ENCODE results near the gene TOP3A.
A peak's percentile ranks its signal among the peaks of the same experiment; 100 is the strongest.

The TOP3A gene

DNA sequence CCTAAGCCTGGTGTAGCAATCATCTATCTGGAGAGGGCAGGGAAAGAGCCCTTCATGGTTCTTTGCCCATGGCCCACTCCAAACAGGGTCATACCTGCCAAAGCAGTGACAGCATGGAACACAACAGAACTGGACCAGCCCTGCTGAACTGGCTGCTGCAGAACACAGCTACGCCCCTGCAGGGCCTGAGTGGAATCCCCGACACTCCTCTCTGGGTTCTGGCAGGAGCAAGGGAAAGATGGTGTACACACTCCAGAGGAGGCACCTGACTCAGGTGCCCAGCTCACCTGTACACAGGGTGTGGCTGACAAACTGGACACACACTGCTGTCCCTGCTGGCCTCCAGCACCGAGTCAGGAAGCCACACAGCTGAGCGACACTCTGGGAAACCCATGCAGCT lies 34.5 kb downstream of the TOP3A start:
- DNase-seq (ENCODE audit: low read depth), result no peak

GRCh38 chr17:18278867-18279266 lies 35.9 kb downstream of the TOP3A start:
- DNase-seq (ENCODE audit: low read depth), result no peak

DNA sequence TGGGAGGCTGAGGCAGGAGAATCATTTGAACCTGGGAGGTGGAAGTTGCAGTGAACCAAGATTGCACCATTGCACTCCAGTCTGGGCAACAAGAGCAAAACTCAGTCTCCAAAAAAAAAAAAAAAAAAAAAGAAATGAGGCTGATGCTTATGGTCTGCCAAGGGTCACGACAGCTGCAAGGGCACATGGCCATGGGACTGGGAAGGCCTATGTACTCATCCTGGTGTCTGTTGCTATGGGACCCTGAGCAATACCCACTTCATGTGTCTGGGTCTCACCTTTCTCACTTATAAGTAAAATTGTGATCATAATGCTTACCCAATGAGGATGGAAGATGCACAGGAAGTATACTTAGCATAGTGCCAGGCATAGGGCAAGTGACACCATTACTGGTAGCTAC lies 37.7 kb downstream of the TOP3A start:
- DNase-seq (ENCODE audit: low read depth), result no peak

DNA sequence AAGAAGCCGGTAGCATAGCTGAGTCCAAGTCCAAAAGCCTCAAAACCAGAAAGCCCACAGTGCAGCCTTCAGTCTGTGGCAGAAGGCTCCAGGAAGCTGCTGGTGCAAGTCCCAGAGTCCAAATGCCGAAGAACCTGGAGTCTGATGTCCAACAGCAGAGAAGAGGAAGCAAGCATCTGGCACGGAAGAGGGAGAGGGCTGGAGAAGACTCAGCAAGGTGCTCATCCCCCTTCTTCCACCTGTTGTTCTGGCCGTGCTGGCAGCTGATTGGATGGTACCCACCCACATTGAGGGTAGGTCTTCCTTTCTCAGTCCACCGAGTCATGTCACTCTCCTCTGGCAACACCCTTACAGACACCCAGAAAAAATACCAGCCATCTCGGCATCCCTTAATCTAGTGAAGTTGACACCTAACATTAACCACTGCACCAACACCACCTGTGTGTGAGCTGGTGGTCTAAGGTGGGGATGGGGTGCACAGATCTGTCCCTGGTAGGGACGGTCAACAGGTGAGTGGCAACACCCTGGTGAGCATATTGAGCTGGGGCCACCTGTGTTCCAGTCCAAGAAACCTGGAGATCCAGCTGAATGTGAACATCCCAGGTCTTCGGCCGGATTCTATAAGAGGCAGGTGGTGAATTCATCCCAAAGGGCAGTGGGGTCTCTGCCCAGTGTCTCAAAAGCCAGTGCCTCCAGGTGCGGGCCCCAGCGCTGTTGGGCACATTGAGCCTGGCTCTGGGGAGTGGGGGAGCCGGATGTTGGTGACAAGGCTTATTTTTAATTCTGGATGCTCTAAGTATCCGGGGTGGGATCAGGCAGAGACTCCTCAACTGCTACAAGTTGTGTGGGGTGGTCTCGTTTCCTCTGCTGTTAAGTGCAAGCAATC lies 44.5 kb downstream of the TOP3A start:
- no peak for DNase-seq (ENCODE audit: low read depth)

- DNase-seq (ENCODE audit: low read depth), result no peak
Observed at GRCh38 chr17:18267927-18268711, 46.7 kb downstream of the TOP3A start.

GRCh38 chr17:18267366-18267765 lies 47.4 kb downstream of the TOP3A start:
- no peak for DNase-seq (ENCODE audit: low read depth)

- DNase-seq (ENCODE audit: low read depth), result no peak
Observed at GRCh38 chr17:18263885-18264682, 50.7 kb downstream of the TOP3A start.

DNA sequence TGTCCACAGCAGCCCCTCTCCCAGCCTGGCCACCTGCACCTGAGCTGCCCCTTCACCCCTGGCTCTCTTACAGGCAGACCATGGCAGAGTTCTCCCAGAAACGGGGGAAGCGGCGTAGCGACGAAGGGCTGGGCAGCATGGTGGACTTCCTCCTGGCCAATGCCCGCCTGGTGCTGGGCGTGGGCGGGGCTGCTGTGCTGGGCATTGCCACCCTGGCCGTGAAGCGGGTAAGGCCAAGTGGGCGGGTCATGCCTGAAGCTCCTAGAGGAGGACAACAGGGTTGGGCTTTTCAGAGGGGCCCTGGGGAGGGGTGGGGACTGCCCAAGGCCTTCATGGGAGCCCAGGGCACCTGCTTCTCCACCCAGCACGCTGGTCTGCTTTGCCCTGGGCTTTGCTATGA lies 52.2 kb downstream of the TOP3A start:
- DNase-seq (ENCODE audit: low read depth), result no peak

DNA sequence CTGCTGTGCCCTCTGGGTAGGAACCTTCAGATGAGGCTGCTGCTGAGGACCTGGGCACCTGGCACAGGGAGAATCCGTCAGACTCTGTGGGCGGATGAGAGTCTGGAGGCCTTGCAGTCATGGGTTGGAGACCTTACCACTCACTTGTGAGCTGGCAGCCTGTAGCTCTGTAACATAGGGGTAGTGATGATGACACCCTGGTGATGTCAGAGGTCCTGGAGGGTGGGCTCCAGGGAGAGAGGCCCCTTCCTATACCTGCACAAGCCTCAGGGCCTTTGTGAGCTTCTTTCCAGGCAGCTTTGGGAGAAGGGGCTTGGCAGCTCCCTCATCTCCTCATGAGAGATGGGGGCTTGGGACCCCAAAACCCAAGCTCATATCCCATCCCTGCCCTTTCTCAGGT lies 52.7 kb downstream of the TOP3A start:
- no peak for DNase-seq (ENCODE audit: low read depth)

DNA sequence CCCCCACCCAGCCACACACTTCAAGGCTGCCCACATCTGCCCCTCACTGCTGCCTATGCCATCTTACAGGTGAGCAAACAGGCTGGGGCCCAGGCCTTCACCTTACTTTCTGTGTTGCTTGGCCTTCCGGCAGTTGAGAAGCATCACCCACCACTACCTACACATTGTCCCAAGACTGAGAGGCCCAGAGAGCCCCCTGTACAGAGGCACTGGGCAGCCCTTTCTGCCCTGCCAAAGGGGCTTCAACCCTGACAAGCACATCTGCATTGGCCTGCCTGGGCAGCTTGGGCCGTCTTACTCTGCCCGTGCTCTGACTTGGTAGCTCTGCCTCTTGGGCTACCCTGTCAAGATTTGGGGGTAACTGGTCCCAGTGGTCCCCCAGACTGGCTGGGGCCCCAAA lies 53.1 kb downstream of the TOP3A start:
- no peak for DNase-seq (ENCODE audit: low read depth)

- no peak for DNase-seq (ENCODE audit: low read depth)
Observed at GRCh38 chr17:18261146-18261515, 53.7 kb downstream of the TOP3A start.

DNA sequence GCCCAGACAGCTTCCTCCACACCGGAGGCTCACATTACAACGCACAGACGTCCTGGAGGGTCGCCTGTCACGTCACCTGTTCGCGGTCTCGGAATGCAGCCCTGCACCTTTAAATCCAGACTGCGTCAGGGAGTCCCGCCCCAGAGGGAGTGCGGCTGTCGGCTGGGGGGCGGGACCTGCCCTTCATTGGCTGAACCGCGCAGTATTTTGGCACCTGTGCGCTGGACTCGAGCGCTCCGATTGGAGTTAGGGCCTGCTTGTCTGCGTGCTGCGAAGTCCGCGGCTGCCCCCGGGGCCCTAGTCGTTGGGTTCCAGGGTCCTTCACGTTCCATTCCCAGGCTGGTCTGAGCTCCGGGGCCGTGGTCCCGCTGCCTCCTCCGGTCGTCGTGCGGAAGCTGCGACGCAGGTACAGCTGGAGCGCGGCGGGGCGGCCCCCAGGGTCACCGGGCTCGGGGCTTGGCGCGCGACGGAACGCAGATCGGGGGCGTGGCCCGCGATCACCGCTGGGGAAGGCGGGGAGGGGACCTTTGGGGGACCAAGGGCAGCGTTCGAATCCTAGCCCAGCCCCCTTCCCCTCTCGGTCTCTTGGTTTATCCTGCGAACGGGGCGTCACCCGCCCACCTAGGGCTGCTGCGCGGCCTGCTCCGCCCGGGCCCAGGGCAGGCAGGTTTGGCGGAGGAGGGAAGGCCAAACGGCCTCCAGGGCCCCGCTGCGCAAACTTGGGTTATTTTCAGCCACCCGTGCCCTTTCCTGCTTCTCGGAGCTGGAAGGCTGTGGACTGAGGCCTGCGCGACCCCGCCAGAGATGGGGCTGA lies 54.3 kb downstream of the TOP3A start, which contains the start of gene MIEF2:
TSS of gene MIEF2 (plus strand) at position 331 of the 814 bp plus-strand sequence. CDS start 2,059 bp downstream, outside the sequence.
- peak; percentile 89 for DNase-seq (ENCODE audit: low read depth)

DNA sequence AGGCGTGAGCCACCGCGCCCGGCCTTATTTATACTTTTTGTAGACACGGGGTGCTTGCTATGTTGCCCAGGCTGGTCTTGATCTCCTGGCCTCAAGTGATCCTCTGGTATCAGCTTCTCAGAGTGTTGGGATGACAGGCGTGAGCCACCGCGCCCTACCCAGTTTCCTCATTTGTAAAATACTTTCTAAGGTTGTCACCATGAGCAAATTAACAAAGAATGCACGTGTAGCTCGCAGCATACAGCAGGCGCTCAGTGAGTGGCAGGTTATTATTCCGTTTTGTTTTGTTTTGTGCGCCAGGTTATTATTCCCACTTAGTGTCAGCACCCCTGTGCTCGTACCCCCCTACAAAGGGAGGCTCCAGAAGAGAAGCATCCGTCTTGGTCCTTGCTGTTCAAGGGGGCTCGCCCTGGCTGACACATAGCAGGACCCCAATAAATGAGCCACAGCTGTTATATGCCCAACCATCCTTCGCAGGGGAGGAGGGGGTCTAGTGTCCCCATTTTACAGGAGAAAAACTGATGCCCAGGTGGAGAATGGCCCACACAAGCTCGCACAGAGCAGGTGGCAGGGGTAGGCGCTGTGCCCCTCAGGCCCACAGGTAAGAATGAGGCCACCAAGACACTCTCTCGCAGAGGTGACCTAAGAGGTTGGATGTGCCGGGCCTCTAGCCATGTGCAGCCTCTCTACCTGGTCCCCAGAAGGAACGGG lies 55.0 kb downstream of the TOP3A start:
- no peak for DNase-seq (ENCODE audit: low read depth)

DNA sequence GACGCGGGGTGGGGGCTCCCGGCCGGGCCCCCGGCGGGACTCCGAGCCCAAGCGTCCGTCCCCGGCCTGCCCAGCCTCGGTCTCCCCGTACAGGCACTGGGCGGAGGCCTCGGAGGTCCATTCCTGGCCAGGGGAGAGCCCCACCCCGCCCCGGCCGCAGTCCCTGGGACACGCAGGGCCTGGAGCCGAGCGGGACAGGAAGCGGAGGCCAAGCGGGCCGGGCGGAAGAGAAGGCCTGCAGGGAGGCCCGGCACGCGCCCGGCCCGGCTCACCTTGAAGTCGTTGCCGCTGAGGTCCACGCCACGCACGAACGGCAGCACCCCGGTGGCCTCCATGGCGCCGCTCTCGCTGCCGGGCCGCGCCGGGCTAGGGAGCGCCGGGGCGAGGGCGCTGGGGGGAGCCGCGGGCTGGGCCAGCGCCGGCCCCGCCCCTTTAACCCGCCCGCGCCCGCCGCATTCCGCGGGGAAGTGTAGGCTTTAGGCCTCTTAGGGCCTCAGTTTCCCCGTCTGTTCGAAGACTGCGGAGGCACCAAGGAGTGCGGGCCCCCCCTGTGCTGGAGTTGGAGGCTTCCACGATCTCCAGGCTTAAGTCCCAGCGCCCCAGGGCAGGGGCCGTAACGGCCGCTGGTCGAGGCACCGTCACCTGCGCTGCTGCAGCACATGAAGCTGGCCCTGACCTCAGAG lies 56.3 kb downstream of the TOP3A start, which contains the start of gene FLII:
TSS of gene FLII (minus strand) at position 383 of the 683 bp plus-strand sequence. CDS start at position 335, 48 bp downstream.
- peak; percentile 50 for DNase-seq (ENCODE audit: low read depth)

- peak; percentile 32 for DNase-seq (ENCODE audit: low read depth)
Observed at GRCh38 chr17:18257982-18258355, 56.8 kb downstream of the TOP3A start.

GRCh38 chr17:18257268-18257981 lies 57.4 kb downstream of the TOP3A start:
- no peak for DNase-seq (ENCODE audit: low read depth)

DNA sequence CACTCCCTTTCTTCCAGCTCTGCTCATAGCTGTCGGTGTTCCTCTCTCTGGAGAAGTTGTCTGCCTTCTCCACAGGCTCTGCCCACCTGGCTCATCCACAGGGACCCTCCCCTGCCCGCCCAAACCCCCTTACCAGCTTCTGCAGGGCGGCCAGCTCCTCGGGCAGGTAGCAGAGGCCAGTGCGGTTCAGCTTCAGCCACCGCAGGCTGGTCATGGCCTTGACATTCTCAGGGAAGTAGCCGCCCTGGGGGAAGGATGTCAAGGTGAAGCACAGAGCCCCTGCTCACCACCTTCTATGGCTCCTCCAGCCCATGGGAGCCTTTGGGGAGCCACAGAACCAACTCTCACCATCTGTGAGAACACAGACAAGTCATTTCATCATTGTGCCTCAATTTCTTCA lies 58.0 kb downstream of the TOP3A start:
- no peak for DNase-seq (ENCODE audit: low read depth)

GRCh38 chr17:18256351-18256750 lies 58.4 kb downstream of the TOP3A start:
- no peak for DNase-seq (ENCODE audit: low read depth)

GRCh38 chr17:18254888-18255649 lies 59.7 kb downstream of the TOP3A start:
- no peak for DNase-seq (ENCODE audit: low read depth)
